GM19099 (cell line): ENCODE results near the gene PSG5.
"Not testable (repeated sequence)": the region's sequence is repeated elsewhere in the genome, so short reads cannot be mapped to it uniquely, and the experiment has no call there.

ENCODE experiments used
- POLR2A ChIP-seq: IDR thresholded peaks from 3 replicates; pipeline ENCODE4 v1.6.1; 2011; ENCODE audit warnings: low read depth; ENCODE audit not compliant: insufficient read length; ENCODE audit errors: extremely low read depth

The PSG5 gene

GRCh38 chr19:43186311-43186935 is at the start of gene PSG5:
Gene PSG5, minus strand, starts transcription at chr19:43186536. Its CDS starts 131 bp downstream, at chr19:43186405.
- not testable (repeated sequence) for TF ChIP-seq POLR2A

DNA sequence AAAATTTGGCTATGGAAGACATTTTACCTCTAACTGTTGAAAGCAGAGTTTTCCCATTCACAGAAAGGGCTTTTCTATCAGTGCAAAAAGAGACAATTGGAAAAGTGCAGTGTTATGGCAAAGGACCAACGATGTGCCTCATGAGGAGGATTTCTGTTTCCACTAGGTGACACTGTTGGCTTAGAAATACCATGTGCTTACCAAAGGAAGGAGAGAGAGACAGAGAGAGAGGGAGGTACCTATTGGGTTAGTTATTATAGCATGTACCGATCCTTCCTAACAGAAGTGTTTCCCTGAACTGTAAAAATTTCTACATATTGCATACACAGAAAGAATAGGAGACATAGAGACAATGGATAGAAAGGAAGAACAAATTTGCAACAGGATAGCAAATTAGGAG is 43.0 kb upstream of the PSG5 start:
- no peak for TF ChIP-seq POLR2A

GRCh38 chr19:43224855-43225253 is 38.5 kb upstream of the PSG5 start:
- TF ChIP-seq POLR2A, result no peak

DNA sequence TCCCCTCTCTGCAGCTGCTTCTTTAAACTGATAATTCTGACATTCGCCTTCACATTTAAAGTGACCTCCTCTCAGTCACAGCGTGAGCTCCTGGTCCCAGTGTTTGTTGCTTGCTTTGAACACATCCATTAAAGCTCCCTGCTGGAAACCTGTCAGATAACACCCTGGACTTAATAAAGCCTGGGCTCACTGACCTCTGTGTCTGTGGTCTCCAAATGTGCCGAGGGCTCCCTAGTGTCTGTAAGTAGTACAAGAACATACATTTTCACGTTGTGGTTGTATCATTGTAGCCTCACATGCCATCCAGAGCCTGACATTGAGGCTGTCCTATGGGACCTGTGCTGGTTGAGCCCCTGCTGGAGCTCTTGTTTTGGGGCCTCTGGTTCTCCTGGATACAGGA is 21.7 kb upstream of the PSG5 start:
- TF ChIP-seq POLR2A, result no peak

GRCh38 chr19:43205471-43206105 is 19.3 kb upstream of the PSG5 start, which contains the start of gene PSG4:
Gene PSG4, minus strand, starts transcription at chr19:43205638. Its CDS starts 102 bp downstream, at chr19:43205536.
- not testable (repeated sequence) for TF ChIP-seq POLR2A

DNA sequence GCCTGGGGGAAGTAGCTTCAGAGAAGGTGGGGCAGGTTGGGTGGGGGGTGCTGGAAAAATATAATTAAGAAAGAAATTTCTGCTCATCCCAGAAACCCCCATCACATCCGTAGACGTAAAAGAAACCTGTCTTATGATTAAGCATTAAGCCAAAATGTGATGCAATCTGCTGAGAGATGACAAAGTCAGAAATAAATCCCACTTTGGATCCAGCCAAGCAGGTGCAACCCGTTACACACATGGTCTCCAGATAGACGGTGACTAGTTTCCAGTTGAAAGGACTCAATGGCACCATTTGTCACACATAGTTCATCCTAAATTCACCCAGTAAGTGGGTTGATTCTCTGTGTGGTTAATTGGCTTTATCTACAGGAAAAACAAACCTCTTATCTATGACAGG is 34.1 kb downstream of the PSG5 start:
- TF ChIP-seq POLR2A, result no peak

- no peak for TF ChIP-seq POLR2A
Observed at GRCh38 chr19:43148233-43148632, 38.1 kb downstream of the PSG5 start.

- no peak for TF ChIP-seq POLR2A
Observed at GRCh38 chr19:43132696-43133095, 53.6 kb downstream of the PSG5 start.

DNA sequence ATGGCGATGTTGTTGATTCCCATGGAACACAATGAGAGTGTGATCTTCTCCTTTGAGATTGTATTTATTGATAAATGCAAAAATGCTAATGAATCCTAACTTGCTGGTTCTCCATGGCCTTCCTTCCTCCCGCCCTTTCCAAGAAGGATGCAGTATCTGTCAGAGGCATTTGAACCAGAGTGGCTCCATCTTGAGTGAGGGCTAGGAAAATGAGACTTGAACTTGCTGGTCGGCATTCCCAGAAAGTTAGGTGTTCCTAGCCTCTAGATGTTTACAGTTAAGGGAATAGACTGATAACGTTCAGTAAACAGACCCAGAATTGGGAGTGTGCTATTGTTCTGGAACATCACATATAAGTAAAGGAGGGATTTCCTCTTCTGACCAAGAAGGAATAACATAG is 59.6 kb downstream of the PSG5 start:
- no peak for TF ChIP-seq POLR2A

- no peak for TF ChIP-seq POLR2A
Observed at GRCh38 chr19:43124360-43124759, 62.0 kb downstream of the PSG5 start.
